ENCODE results near the gene TMCO5A. TPM values are rescaled to one million over a fixed set of nuclear protein-coding genes. Genes with fewer than 3 reads are reported as not detected.
"Not testable (repeated sequence)": the region's sequence is repeated elsewhere in the genome, so short reads cannot be mapped to it uniquely, and the experiment has no call there.

The TMCO5A gene
- total RNA-seq, 6 experiments from 2014 or later: not detected

DNA sequence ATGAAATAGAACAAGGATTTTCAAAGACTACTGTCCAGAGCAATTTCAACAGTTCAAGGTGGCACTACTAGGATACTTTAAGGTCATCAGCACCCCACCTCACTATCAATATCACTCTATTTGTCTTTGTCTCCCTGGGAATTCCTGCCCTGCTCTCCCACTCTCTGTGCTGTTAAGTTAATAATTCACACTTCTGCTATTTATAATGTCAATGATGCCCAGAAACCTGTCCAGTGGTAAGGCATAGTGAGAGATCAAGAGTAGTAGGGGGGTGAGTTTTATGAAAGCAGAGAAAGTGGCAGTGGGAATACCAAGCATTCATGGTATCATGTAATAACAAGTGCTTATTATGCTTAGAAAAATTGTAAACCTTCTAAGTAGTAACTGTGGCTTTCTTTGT lies 7.3 kb downstream of the TMCO5A start:
- ATAC-seq: peak in 1 of 4 donors; percentile 30
- intact Hi-C loops (cut with DNase I): no loop called here
- no peaks in the 10 kb centered on the region for H3K27me3 ChIP-seq

DNA sequence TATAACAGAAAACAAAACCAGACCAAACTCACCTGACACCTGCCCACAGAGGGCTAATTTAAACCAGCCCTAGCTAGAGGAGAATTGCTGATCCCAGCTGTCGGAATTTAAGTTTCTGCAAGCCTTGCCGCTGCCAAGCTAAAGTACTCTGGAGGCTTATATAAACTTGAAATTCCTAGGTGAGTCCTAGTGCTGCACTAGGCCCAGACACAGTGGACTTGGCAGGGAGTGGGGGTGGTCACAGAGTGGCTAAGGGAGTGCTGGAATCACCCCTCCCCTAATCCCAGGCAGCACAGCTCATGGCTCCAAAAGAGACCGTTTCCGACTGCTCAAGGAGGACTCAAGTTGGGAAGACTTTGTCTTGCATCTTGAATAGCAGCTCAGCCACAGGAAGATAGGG lies 17.6 kb downstream of the TMCO5A start:
- DNase-seq (no peak), ATAC-seq (no peak)
- Histone ChIP-seq H3K27ac (no peak overlapping the region), H3K36me3 (no peaks in the 10 kb centered on the region), H3K4me3 (no peak overlapping the region), H3K27me3 (no peaks in the 10 kb centered on the region), H3K4me1 (no peaks in the 10 kb centered on the region), H3K9me3 (no peaks in the 10 kb centered on the region)
- TF ChIP-seq, protein P1, sequence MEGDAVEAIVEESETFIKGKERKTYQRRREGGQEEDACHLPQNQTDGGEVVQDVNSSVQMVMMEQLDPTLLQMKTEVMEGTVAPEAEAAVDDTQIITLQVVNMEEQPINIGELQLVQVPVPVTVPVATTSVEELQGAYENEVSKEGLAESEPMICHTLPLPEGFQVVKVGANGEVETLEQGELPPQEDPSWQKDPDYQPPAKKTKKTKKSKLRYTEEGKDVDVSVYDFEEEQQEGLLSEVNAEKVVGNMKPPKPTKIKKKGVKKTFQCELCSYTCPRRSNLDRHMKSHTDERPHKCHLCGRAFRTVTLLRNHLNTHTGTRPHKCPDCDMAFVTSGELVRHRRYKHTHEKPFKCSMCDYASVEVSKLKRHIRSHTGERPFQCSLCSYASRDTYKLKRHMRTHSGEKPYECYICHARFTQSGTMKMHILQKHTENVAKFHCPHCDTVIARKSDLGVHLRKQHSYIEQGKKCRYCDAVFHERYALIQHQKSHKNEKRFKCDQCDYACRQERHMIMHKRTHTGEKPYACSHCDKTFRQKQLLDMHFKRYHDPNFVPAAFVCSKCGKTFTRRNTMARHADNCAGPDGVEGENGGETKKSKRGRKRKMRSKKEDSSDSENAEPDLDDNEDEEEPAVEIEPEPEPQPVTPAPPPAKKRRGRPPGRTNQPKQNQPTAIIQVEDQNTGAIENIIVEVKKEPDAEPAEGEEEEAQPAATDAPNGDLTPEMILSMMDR (IDR thresholded peaks at IDR 0.05): no peak
- TF ChIP-seq POLR2A (IDR thresholded peaks at IDR 0.05): no peak
- WGBS (ENCODE audit: insufficient coverage, low coverage, low lambda C conversion rate, missing lambda C conversion rate): 100% methylated on average over 2 of the region's 4 CpGs
- intact Hi-C loops (cut with DNase I): no loop called here

More for the DNA sequence above, 7.3 kb downstream of the TMCO5A start:
- Histone ChIP-seq H3K4me3 (no peak overlapping the region), H3K27ac (no peak overlapping the region), H3K4me1 (no peaks in the 10 kb centered on the region), H3K36me3 (no peaks in the 10 kb centered on the region), H3K9me3 (no peaks in the 10 kb centered on the region)
- DNase-seq: no peak
- TF ChIP-seq, protein P1 (IDR thresholded peaks at IDR 0.05): no peak
- TF ChIP-seq POLR2A (IDR thresholded peaks at IDR 0.05): no peak

DNA sequence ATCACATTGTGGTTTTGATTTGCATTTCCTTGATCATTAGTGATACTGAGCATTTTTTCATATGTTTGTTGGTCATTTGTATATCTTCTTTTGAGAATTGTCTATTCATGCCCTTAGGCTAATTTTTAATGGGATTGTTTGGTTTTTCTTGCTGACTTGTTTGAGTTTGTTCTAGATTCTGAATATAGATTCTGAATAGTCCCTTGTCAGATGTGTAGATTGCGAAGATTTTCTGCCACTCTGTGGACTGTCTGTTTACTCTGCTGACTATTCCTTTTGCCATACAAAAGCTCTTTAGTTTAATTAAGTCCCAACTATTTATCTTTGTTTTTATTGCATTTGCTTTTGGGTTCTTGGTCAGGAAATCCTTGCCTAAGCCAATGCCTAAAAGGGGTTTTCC lies 26.3 kb downstream of the TMCO5A start:
- intact Hi-C loops (cut with DNase I); H3K4me3 ChIP-seq; DNase-seq; H3K27ac ChIP-seq; H3K9me3 ChIP-seq; ATAC-seq; H3K27me3 ChIP-seq; H3K4me1 ChIP-seq; H3K36me3 ChIP-seq: not testable (repeated sequence)
- 59% methylated on average over 1 of the region's 1 CpG for WGBS (ENCODE audit: insufficient coverage, low coverage, low lambda C conversion rate, missing lambda C conversion rate)

DNA sequence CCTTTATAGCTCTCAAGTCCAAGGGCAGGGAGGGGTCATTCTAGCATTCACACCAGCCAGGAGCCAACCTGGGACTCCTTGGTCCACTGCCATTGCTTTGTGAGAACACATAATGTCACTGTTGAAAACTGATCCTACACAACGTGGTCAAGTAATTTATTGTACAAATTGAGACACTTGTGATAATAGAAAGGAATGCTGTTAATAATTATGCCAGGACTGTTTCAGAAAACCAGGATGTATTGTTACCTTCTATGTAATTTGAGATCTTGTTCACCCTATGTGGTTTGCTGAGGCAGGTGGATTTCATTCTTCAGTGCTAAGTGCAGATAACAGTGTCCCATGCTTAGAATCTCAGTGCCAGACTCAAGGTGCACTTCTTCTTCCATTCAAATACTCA lies 33.3 kb downstream of the TMCO5A start:
- H3K9me3 ChIP-seq: no peaks in the 10 kb centered on the region
- H3K4me1 ChIP-seq: no peaks in the 10 kb centered on the region
- no peak for DNase-seq
- H3K27me3 ChIP-seq: no peaks in the 10 kb centered on the region
- H3K36me3 ChIP-seq: no peaks in the 10 kb centered on the region
- no peak overlapping the region for H3K27ac ChIP-seq
- no peak overlapping the region for H3K4me3 ChIP-seq
- ATAC-seq: peak in 1 of 4 donors; percentile 14
- TF ChIP-seq, protein P1 (IDR thresholded peaks at IDR 0.05): no peak
- no peak for TF ChIP-seq POLR2A (IDR thresholded peaks at IDR 0.05)
- 27% methylated on average over 1 of the region's 1 CpG for WGBS (ENCODE audit: insufficient coverage, low coverage, low lambda C conversion rate, missing lambda C conversion rate)
- intact Hi-C loops (cut with DNase I): no loop called here

DNA sequence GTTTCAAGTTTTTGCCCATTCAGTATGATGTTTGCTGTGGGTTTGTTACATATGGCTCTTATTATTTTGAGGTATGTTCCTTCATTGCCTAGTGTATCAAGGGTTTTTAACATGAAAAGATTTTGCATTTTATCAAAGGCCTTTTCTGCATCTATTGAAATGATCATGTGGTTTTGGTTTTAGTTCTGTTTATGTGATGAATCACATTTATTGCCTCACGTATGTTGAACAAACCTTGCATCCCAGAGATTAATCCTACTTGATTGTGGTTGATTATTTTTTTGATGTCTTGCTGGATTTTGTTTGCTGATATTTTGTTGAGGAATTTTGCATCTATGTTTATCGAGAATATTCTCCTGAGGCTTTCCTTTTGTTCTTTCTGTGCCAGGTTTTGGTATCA lies 39.4 kb downstream of the TMCO5A start:
- H3K4me3 ChIP-seq: no peak overlapping the region
- H3K27ac ChIP-seq: no peak overlapping the region
- DNase-seq (no peak), ATAC-seq (no peak)
- WGBS (ENCODE audit: insufficient coverage, low coverage, low lambda C conversion rate, missing lambda C conversion rate): 36% methylated on average over 2 of the region's 2 CpGs
- no peaks in the 10 kb centered on the region for H3K27me3 ChIP-seq
- TF ChIP-seq POLR2A (IDR thresholded peaks at IDR 0.05): no peak
- TF ChIP-seq, protein P1 (IDR thresholded peaks at IDR 0.05): no peak
- no peaks in the 10 kb centered on the region for H3K9me3 ChIP-seq
- intact Hi-C loops (cut with DNase I): no loop called here
- H3K4me1 ChIP-seq: no peaks in the 10 kb centered on the region
- H3K36me3 ChIP-seq: no peaks in the 10 kb centered on the region

Data from right lobe of liver (tissue), 6 donors.